OCI-LY1 (cell line): ENCODE data around the gene SRP72.

Experiments
- H2AFZ ChIP-seq: fragments of 200-600 bp; sonication (generic), shearing (Covaris generic); 2 replicates; pipeline ENCODE4 v1.6.0; 2014; ENCODE audit warnings: antibody characterized with exemption, mild to moderate bottlenecking, low read length
- H3F3A ChIP-seq: fragments of 200-600 bp; sonication (generic), shearing (Covaris generic); 2 replicates; pipeline ENCODE4 v1.6.0; 2014; ENCODE audit warnings: mild to moderate bottlenecking, antibody characterized with exemption, low read length, moderate library complexity; ENCODE audit not compliant: insufficient read depth
- H3K27ac ChIP-seq: fragments of 200-600 bp; sonication (generic); 2 replicates; pipeline ENCODE4 v1.5.1; 2014; ENCODE audit warnings: low read length, mixed run types, mild to moderate bottlenecking, low read depth; ENCODE audit not compliant: poor library complexity, severe bottlenecking
- H3K27me3 ChIP-seq: fragments of 200-600 bp; sonication (generic); 2 replicates; pipeline ENCODE4 v1.6.0; 2014; ENCODE audit warnings: antibody characterized with exemption, mild to moderate bottlenecking, low read length, moderate library complexity; ENCODE audit not compliant: insufficient read depth
- H3K36me3 ChIP-seq: fragments of 200-600 bp; sonication (generic); 2 replicates; pipeline ENCODE4 v1.6.1; 2014; ENCODE audit warnings: mild to moderate bottlenecking, antibody characterized with exemption, low read length, moderate library complexity, mixed read lengths; ENCODE audit not compliant: insufficient read depth
- H3K4me1 ChIP-seq: fragments of 200-600 bp; sonication (generic); 2 replicates; pipeline ENCODE4 v1.5.1; 2014; ENCODE audit warnings: mild to moderate bottlenecking, low read length, moderate library complexity; ENCODE audit not compliant: insufficient read depth, severe bottlenecking
- H3K4me2 ChIP-seq: fragments of 200-600 bp; sonication (generic), shearing (Covaris generic); 2 replicates; pipeline ENCODE4 v1.6.1; 2014; ENCODE audit warnings: low read length
- H3K4me3 ChIP-seq: fragments of 200-600 bp; sonication (generic); 2 replicates; pipeline ENCODE4 v1.5.1; 2014; ENCODE audit warnings: low read length, low read depth, mild to moderate bottlenecking, mixed read lengths; ENCODE audit not compliant: poor library complexity, severe bottlenecking
- H3K79me2 ChIP-seq: fragments of 200-600 bp; shearing (Covaris generic); 2 replicates; pipeline ENCODE4 v1.6.1; 2016; ENCODE audit warnings: mixed run types, low read length, mixed read lengths; ENCODE audit not compliant: insufficient read depth
- H3K9ac ChIP-seq: fragments of 200-600 bp; sonication (generic), shearing (Covaris generic); 2 replicates; pipeline ENCODE4 v1.6.1; 2014; ENCODE audit warnings: mild to moderate bottlenecking, low read length, mixed read lengths
- H3K9me2 ChIP-seq: fragments of 200-600 bp; sonication (generic), shearing (Covaris generic); 2 replicates; pipeline ENCODE4 v1.6.1; 2014; ENCODE audit warnings: low read depth, mild to moderate bottlenecking, low read length, mixed read lengths
- H3K9me3 ChIP-seq: fragments of 200-600 bp; shearing (Covaris generic); 2 replicates; pipeline ENCODE4 v1.6.1; 2014; ENCODE audit warnings: low read length, mixed read lengths
- H4K20me1 ChIP-seq: fragments of 200-600 bp; sonication (generic), shearing (Covaris generic); 2 replicates; pipeline ENCODE4 v1.6.0; 2016; ENCODE audit warnings: mild to moderate bottlenecking, low read length; ENCODE audit not compliant: insufficient read depth
- CTCF ChIP-seq: fragments of 200-600 bp; sonication (generic), shearing (Covaris generic); IDR thresholded peaks from 2 replicates; pipeline ENCODE4 v1.5.1; 2017; ENCODE audit warnings: mild to moderate bottlenecking, antibody characterized with exemption, low read length, moderate library complexity, mixed read lengths
- EZH2 ChIP-seq: fragments of 200-600 bp; sonication (generic), shearing (Covaris generic); IDR thresholded peaks from 2 replicates; pipeline ENCODE4 v1.8.0; 2017; ENCODE audit warnings: borderline replicate concordance, mixed run types, mild to moderate bottlenecking, antibody characterized with exemption, low read length, moderate library complexity, mixed read lengths

The SRP72 gene

DNA sequence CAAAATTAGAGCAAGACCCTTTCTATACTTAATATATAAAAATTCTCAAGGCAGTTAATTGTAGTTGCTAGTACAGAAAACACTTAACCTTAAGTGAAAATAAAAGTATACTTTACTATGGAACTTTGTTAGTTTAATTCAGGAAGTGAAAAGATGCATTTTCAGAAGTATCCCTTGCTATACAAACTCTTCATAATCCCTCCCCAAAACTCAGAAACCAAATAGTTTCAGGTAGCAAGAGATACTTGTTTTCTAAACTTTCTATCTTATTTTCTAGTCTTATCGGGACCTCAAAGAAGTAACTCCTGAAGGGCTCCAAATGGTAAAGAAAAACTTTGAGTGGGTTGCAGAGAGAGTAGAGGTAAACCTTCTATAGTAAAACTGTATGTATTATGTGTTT, 17.1 kb upstream of the SRP72 start:
- H3K79me2 ChIP-seq: peaks cover 21% of the 10 kb centered on the region
- H3K9me2 ChIP-seq: no peaks in the 10 kb centered on the region
- peaks cover 100% of the 10 kb centered on the region for H3K36me3 ChIP-seq

DNA sequence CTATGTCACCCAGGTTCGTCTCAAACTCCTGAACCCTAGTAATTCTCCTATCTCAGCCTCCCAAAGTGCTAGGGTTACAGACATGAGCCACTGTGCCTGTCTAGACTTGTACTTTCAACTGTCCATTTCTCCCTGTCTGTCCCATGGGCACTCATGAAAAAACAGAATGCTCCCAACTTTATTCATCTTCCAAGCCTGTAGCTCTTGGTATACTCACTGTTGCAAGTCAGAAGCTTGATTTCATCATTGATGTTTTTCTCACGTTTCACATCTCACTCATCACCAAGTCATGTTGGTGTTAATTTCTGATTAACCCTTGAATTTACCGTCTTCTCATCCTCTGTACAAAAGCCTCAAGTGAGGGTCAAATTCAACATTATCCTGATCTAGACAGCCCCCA, 7.3 kb upstream of the SRP72 start:
- no peak overlapping the region for H3K4me3 ChIP-seq
- TF ChIP-seq EZH2: no peak
- no peak for TF ChIP-seq CTCF
- H3F3A ChIP-seq: peaks cover 9% of the 10 kb centered on the region; the same call in 1 of the 2 replicates
- H3K9me2 ChIP-seq: no peaks in the 10 kb centered on the region
- no peak overlapping the region for H2AFZ ChIP-seq
- H3K27ac ChIP-seq: no peak overlapping the region
- no peaks in the 10 kb centered on the region for H3K9me3 ChIP-seq
- no peak overlapping the region for H3K9ac ChIP-seq
- H3K4me2 ChIP-seq: no peak overlapping the region
- H4K20me1 ChIP-seq: no peaks in the 10 kb centered on the region
- no peaks in the 10 kb centered on the region for H3K27me3 ChIP-seq
- H3K36me3 ChIP-seq: peaks cover 81% of the 10 kb centered on the region
- H3K79me2 ChIP-seq: no peaks in the 10 kb centered on the region
- H3K4me1 ChIP-seq: peaks cover 13% of the 10 kb centered on the region

More for the DNA sequence above, 17.1 kb upstream of the SRP72 start:
- Histone ChIP-seq H2AFZ (no peak overlapping the region), H3K4me1 (no peaks in the 10 kb centered on the region), H3K4me3 (no peak overlapping the region), H4K20me1 (0 out of 2 replicates have a peak, but pooled peaks cover 3% of the 10 kb centered on the region), H3K27ac (no peak overlapping the region), H3K9ac (no peak overlapping the region), H3K9me3 (no peaks in the 10 kb centered on the region), H3F3A (no peaks in the 10 kb centered on the region), H3K27me3 (no peaks in the 10 kb centered on the region), H3K4me2 (no peak overlapping the region)
- no peak for TF ChIP-seq CTCF
- no peak for TF ChIP-seq EZH2

GRCh38 chr4:56462157-56462556, 5.3 kb upstream of the SRP72 start:
- H2AFZ ChIP-seq: no peak overlapping the region
- H3F3A ChIP-seq: peaks cover 9% of the 10 kb centered on the region; the same call in 1 of the 2 replicates
- H3K4me2 ChIP-seq: no peak overlapping the region
- no peaks in the 10 kb centered on the region for H3K9me3 ChIP-seq
- peaks cover 6% of the 10 kb centered on the region; the same call in 1 of the 2 replicates for H3K79me2 ChIP-seq
- H3K27ac ChIP-seq: no peak overlapping the region
- no peak overlapping the region for H3K4me3 ChIP-seq
- H4K20me1 ChIP-seq: no peaks in the 10 kb centered on the region
- no peaks in the 10 kb centered on the region for H3K27me3 ChIP-seq
- peaks cover 60% of the 10 kb centered on the region for H3K36me3 ChIP-seq
- TF ChIP-seq CTCF (no peak), EZH2 (no peak)
- peaks cover 25% of the 10 kb centered on the region for H3K4me1 ChIP-seq
- H3K9me2 ChIP-seq: no peaks in the 10 kb centered on the region
- no peak overlapping the region for H3K9ac ChIP-seq
